Retinal pigment epithelial cell (primary cell): ENCODE data around the gene SVIL.

Experiments
- DNase-seq: peaks from one replicate; pipeline ENCODE4 v3.0.0-alpha.2; 2010; ENCODE audit warnings: low read depth
- H3K4me3 ChIP-seq: 2 replicates; pipeline ENCODE4 v1.5.1; 2011; ENCODE audit warnings: mild to moderate bottlenecking, low read length, control low read depth, moderate library complexity
- CTCF ChIP-seq: conservative IDR thresholded peaks from 2 replicates; pipeline ENCODE4 v1.5.1; 2011; ENCODE audit warnings: low read depth, low read length, control low read depth, inconsistent platforms

SVIL gene

GRCh38 chr10:29658984-29659965 lies 24.5 kb upstream of the SVIL start:
- DNase-seq, result peak; percentile 95
- peak; percentile 49 for TF ChIP-seq CTCF
- H3K4me3 ChIP-seq, result no peak overlapping the region

GRCh38 chr10:29657719-29658274 lies 23.0 kb upstream of the SVIL start:
- peak; percentile 47 for DNase-seq
- no peak for TF ChIP-seq CTCF
- H3K4me3 ChIP-seq, result no peak overlapping the region

GRCh38 chr10:29656451-29656992 lies 21.8 kb upstream of the SVIL start:
- no peak overlapping the region for H3K4me3 ChIP-seq
- DNase-seq, result no peak
- TF ChIP-seq CTCF, result no peak

GRCh38 chr10:29652192-29652591 lies 17.4 kb upstream of the SVIL start:
- no peak for TF ChIP-seq CTCF
- no peak overlapping the region for H3K4me3 ChIP-seq
- no peak for DNase-seq

- H3K4me3 ChIP-seq, result no peak overlapping the region
- no peak for DNase-seq
- no peak for TF ChIP-seq CTCF
These were observed 17.0 kb upstream of the SVIL start for GRCh38 chr10:29651767-29652166.

- TF ChIP-seq CTCF, result no peak
- DNase-seq, result no peak
- H3K4me3 ChIP-seq, result no peak overlapping the region
These were observed 15.8 kb upstream of the SVIL start for GRCh38 chr10:29650552-29650944.
